MCF 10A (cell line): ENCODE data around the gene ZNF582. TPM values are rescaled to one million over a fixed set of nuclear protein-coding genes. Genes with fewer than 3 reads are reported as not detected.

Experiments used
- BruUV-seq: library from RNA; stranded (reverse); fragments of 400-500 nt; replicated peaks from 2 replicates; lab custom pipeline; 2021; lab: Mats Ljungman, UMichigan
- CTCF ChIA-PET: fragments of 300-600 bp; sonication (Branson Sonifier 250); formaldehyde crosslinking; extraction: SDS; loops from one replicate; lab custom pipeline; 2021; ENCODE audit warnings: antibody characterized with exemption, inconsistent platforms; lab: Yijun Ruan, JAX
- POLR2A ChIA-PET: fragments of 300-600, 350-650 bp; sonication (Branson Sonifier 250); formaldehyde crosslinking; extraction: SDS; loops from one replicate; lab custom pipeline; 2020; ENCODE audit warnings: antibody characterized with exemption, inconsistent platforms; lab: Yijun Ruan, JAX
- DNase-seq: peaks from one replicate; pipeline ENCODE4 v3.0.0-alpha.2; 2018; ENCODE audit not compliant: unreplicated experiment
- H3K27ac Mint-ChIP-seq: one replicate; pipeline ENCODE4 v1.8.0; 2022; ENCODE audit warnings: mild to moderate bottlenecking, low read depth, mixed read lengths; ENCODE audit not compliant: unreplicated experiment
- H3K27me3 Mint-ChIP-seq: one replicate; pipeline ENCODE4 v1.8.0; 2022; ENCODE audit warnings: mixed read lengths; ENCODE audit not compliant: insufficient read depth, unreplicated experiment
- H3K36me3 Mint-ChIP-seq: one replicate; pipeline ENCODE4 v1.8.0; 2022; ENCODE audit warnings: mild to moderate bottlenecking, moderate library complexity, mixed read lengths; ENCODE audit not compliant: insufficient read depth, unreplicated experiment
- H3K4me1 Mint-ChIP-seq: one replicate; pipeline ENCODE4 v1.8.0; 2022; ENCODE audit warnings: mixed read lengths; ENCODE audit not compliant: insufficient read depth, unreplicated experiment
- H3K4me3 Mint-ChIP-seq: one replicate; pipeline ENCODE4 v1.8.0; 2022; ENCODE audit warnings: mild to moderate bottlenecking, moderate library complexity, mixed read lengths; ENCODE audit not compliant: unreplicated experiment
- H3K9me3 Mint-ChIP-seq: one replicate; pipeline ENCODE4 v1.8.0; 2022; ENCODE audit warnings: mixed read lengths; ENCODE audit not compliant: unreplicated experiment
- CTCF ChIP-seq: fragments of 200-600 bp; IDR thresholded peaks from one replicate; pipeline ENCODE4 v1.8.0; 2022; ENCODE audit warnings: antibody characterized with exemption, mild to moderate bottlenecking; ENCODE audit not compliant: unreplicated experiment
- intact Hi-C: fragments of 100-400 bp; cut with micrococcal nuclease; formaldehyde crosslinking; loops from 2 replicates; pipeline ENCODE4 v1.14.1; 2022
- total RNA-seq: library from RNA; stranded (reverse); gene quantifications from 2 replicates; pipeline ENCODE4 v1.2.3, GENCODE V29; 2022

Gene ZNF582
- total RNA-seq, 1 experiment from 2014 or later = not detected

- peaks cover 59% of the 10 kb centered on the region for H3K9me3 Mint-ChIP-seq
- POLR2A ChIA-PET = no interaction called here
Observed at GRCh38 chr19:56400485-56400884, 7.2 kb upstream of the ZNF582 start.

GRCh38 chr19:56398809-56399208 lies 5.5 kb upstream of the ZNF582 start:
- no TSS peak for BruUV-seq
- ChIA-PET POLR2A (no interaction called here), CTCF (interaction anchor here (0.6 to 0.8 kb wide), 2 partner anchors 44 to 48 kb away, joined by 3 read pairs; no protein-coding TSS in a partner anchor)
- H3K36me3 Mint-ChIP-seq = no peaks in the 10 kb centered on the region
- H3K9me3 Mint-ChIP-seq = peaks cover 60% of the 10 kb centered on the region
- H3K27me3 Mint-ChIP-seq = no peaks in the 10 kb centered on the region
- intact Hi-C loops = no loop called here
- no peak overlapping the region for H3K27ac Mint-ChIP-seq
- no peak for DNase-seq
- no peaks in the 10 kb centered on the region for H3K4me1 Mint-ChIP-seq
- no peak for TF ChIP-seq CTCF
- no peak overlapping the region for H3K4me3 Mint-ChIP-seq

More at GRCh38 chr19:56400485-56400884, 7.2 kb upstream of the ZNF582 start:
- Mint-ChIP-seq H3K4me1 (peaks cover 10% of the 10 kb centered on the region), H3K4me3 (no peak overlapping the region), H3K27me3 (no peaks in the 10 kb centered on the region), H3K27ac (no peak overlapping the region), H3K36me3 (no peaks in the 10 kb centered on the region)
- TF ChIP-seq CTCF = no peak
- DNase-seq = no peak
- intact Hi-C loops = no loop called here
- BruUV-seq = no TSS peak
- CTCF ChIA-PET = no interaction called here

GRCh38 chr19:56383826-56384605 lies 9.3 kb downstream of the ZNF582 start:
- H3K4me1 Mint-ChIP-seq = no peaks in the 10 kb centered on the region
- TF ChIP-seq CTCF = no peak
- BruUV-seq = no TSS peak
- ChIA-PET CTCF (interaction anchor here (0.6 kb wide), 1 partner anchor 226 kb away, joined by 3 read pairs; no protein-coding TSS in a partner anchor), POLR2A (no interaction called here)
- no peak for DNase-seq
- peaks cover 20% of the 10 kb centered on the region for H3K9me3 Mint-ChIP-seq
- H3K36me3 Mint-ChIP-seq = no peaks in the 10 kb centered on the region
- no peaks in the 10 kb centered on the region for H3K27me3 Mint-ChIP-seq
- H3K4me3 Mint-ChIP-seq = no peak overlapping the region
- intact Hi-C loops = no loop called here
- no peak overlapping the region for H3K27ac Mint-ChIP-seq

GRCh38 chr19:56377105-56377924 lies 16.0 kb downstream of the ZNF582 start:
- ChIA-PET CTCF (interaction anchor here (1.1 kb wide), 1 partner anchor 302 kb away, joined by 3 read pairs; no protein-coding TSS in a partner anchor), POLR2A (no interaction called here)
- intact Hi-C loops = no loop called here
- H3K27ac Mint-ChIP-seq = no peak overlapping the region
- no peak for DNase-seq
- BruUV-seq = no TSS peak
- peaks cover 33% of the 10 kb centered on the region for H3K9me3 Mint-ChIP-seq
- no peaks in the 10 kb centered on the region for H3K4me1 Mint-ChIP-seq
- H3K36me3 Mint-ChIP-seq = no peaks in the 10 kb centered on the region
- no peak for TF ChIP-seq CTCF
- no peak overlapping the region for H3K4me3 Mint-ChIP-seq
- H3K27me3 Mint-ChIP-seq = no peaks in the 10 kb centered on the region
